GM12878 (cell line): ENCODE data around the gene UBE2M. TPM values are rescaled to one million over a fixed set of nuclear protein-coding genes. Genes with fewer than 3 reads are reported as not detected.

Source experiments
- ATAC-seq: fragments of 200-7000 bp; cut with Tn5 transposase; 3 replicates; pipeline ENCODE4 v1.9.1; 2020; ENCODE audit warnings: mild to moderate bottlenecking, moderate library complexity
- BruUV-seq: library from RNA; stranded (reverse); fragments of 400-500 nt; replicated peaks from 2 replicates; lab custom pipeline; 2021; lab: Mats Ljungman, UMichigan
- CTCF ChIA-PET: fragments of 300-600 bp; sonication (Branson Sonifier 250); formaldehyde crosslinking; extraction: SDS; loops from one replicate; lab custom pipeline; 2021; ENCODE audit warnings: inconsistent platforms; lab: Yijun Ruan, JAX
- POLR2A ChIA-PET: fragments of 350-600 bp; formaldehyde crosslinking; extraction: SDS; loops from one replicate; lab custom pipeline; 2021; ENCODE audit warnings: inconsistent platforms; lab: Charles Lee
- RAD21 ChIA-PET: fragments of 300-600 bp; sonication (Branson Sonifier 250); formaldehyde crosslinking; loops from one replicate; lab custom pipeline; 2023; ENCODE audit warnings: antibody characterized with exemption; ENCODE audit not compliant: unreplicated experiment; lab: Charles Lee
- SMC1A ChIA-PET: fragments of 300-600 bp; sonication (Branson Sonifier 250); formaldehyde crosslinking; loops from one replicate; lab custom pipeline; 2023; ENCODE audit not compliant: unreplicated experiment, uncharacterized antibody; lab: Charles Lee
- DNase-seq: peaks from one replicate; pipeline ENCODE4 v3.0.0-alpha.2; 2011; ENCODE audit warnings: low read depth, low spot score
- FAIRE-seq: peaks from 3 replicates; lab custom pipeline; 2011; peaks lifted over from hg19 to GRCh38; lab: Jason Lieb, UNC
- H2AFZ ChIP-seq: 2 replicates; pipeline ENCODE4 v1.6.0; 2011; ENCODE audit warnings: low read depth, low read length, control low read depth; ENCODE audit not compliant: control insufficient read depth
- H3K27ac ChIP-seq: 2 replicates; pipeline ENCODE4 v1.5.1; 2011; ENCODE audit warnings: control low read depth; ENCODE audit not compliant: control insufficient read depth, insufficient read depth
- H3K27me3 ChIP-seq, 2 experiments: replicated peaks in 1 of 2; 2 replicates each; pipeline versions ENCODE4 v1.6.0 to v1.6.1; 2011; ENCODE audit warnings: low read length in 1 of 2; ENCODE audit not compliant: control insufficient read depth in 2 of 2, insufficient read depth in 2 of 2
- H3K36me3 ChIP-seq, 2 experiments: 2 replicates each; pipeline ENCODE4 v1.5.1; 2011; ENCODE audit warnings: low read length in 1 of 2; ENCODE audit not compliant: control insufficient read depth in 2 of 2, insufficient read depth in 2 of 2
- H3K4me1 ChIP-seq: 2 replicates; pipeline ENCODE4 v1.6.1; 2011; ENCODE audit warnings: mild to moderate bottlenecking, low read length, moderate library complexity, mixed read lengths; ENCODE audit not compliant: control insufficient read depth, insufficient read depth
- H3K4me2 ChIP-seq: 2 replicates; pipeline ENCODE4 v1.6.0; 2011; ENCODE audit warnings: control low read depth; ENCODE audit not compliant: control insufficient read depth, insufficient read depth
- H3K4me3 ChIP-seq: fragments of 200-600 bp; sonication (generic); 2 replicates; pipeline ENCODE4 v1.5.1; 2016
- H3K79me2 ChIP-seq: 2 replicates; pipeline ENCODE4 v1.6.0; 2011; ENCODE audit warnings: low read length; ENCODE audit not compliant: control insufficient read depth, insufficient read depth
- H3K9ac ChIP-seq: 2 replicates; pipeline ENCODE4 v1.8.0; 2011; ENCODE audit warnings: low read length, control low read depth, mixed read lengths; ENCODE audit not compliant: control insufficient read depth, insufficient read depth
- H3K9me3 ChIP-seq: replicated peaks from 3 replicates; pipeline ENCODE4 v1.5.1; 2011; ENCODE audit warnings: mild to moderate bottlenecking, low read length; ENCODE audit not compliant: control insufficient read depth, insufficient read depth
- H4K20me1 ChIP-seq: 2 replicates; pipeline ENCODE4 v1.6.0; 2011; ENCODE audit not compliant: control insufficient read depth, insufficient read depth
- CREB1 ChIP-seq: IDR thresholded peaks from 2 replicates; pipeline ENCODE4 v1.6.1; 2012; ENCODE audit warnings: low read depth, mild to moderate bottlenecking, inconsistent platforms
- HDAC2 ChIP-seq: fragments of 200-600 bp; sonication (generic); IDR thresholded peaks from 2 replicates; pipeline ENCODE4 v1.6.1; 2017
- NR2F1 ChIP-seq: fragments of 450-650 bp; conservative IDR thresholded peaks from 2 replicates; pipeline ENCODE4 v1.6.1; 2017; ENCODE audit warnings: mild to moderate bottlenecking
- POLR2A ChIP-seq: IDR thresholded peaks from 2 replicates; pipeline ENCODE4 v1.6.1; 2011; ENCODE audit warnings: low read depth, mild to moderate bottlenecking, low read length
- SP1 ChIP-seq: IDR thresholded peaks from one replicate; pipeline ENCODE4 v1.6.1; 2011; ENCODE audit warnings: low read depth, low read length
- TCF7 ChIP-seq: IDR thresholded peaks from 2 replicates; pipeline ENCODE4 v1.6.1; 2014; ENCODE audit warnings: antibody characterized with exemption, borderline replicate concordance
- WGBS: methylation state at CpG from one replicate; pipeline ENCODE4 v1.1.6; 2016; ENCODE audit warnings: low lambda C conversion rate; ENCODE audit not compliant: insufficient replicate concordance, insufficient coverage; ENCODE audit errors: missing lambda C conversion rate; 5-methylcytosine and 5-hydroxymethylcytosine counted together
- in situ Hi-C: fragments of 300-500 bp; cut with MboI; formaldehyde crosslinking; loops from 9 replicates; pipeline ENCODE4 v1.14.3; 2018; ENCODE audit warnings: mixed read lengths
- intact Hi-C: fragments of 100-400 bp; cut with micrococcal nuclease; formaldehyde crosslinking; loops from one replicate; pipeline ENCODE4 v1.14.2; 2022; ENCODE audit not compliant: unreplicated experiment
- polyA plus RNA-seq, 11 experiments: library from polyadenylated mRNA; depleted of rRNA in 4 of 11; unstranded in 6 of 11; stranded (reverse) in 5 of 11; fragments of >200 nt; fragmentation: Nextera tagmentation in 4 of 11; fragmentation: Illumina TruSeq in 1 of 11; extraction: Ambion mirVana in 4 of 11; extraction: Trizol in 1 of 11; gene quantifications; 1 replicate in 1 of 11; 2 replicates in 10 of 11; pipeline versions ENCODE4 v1.2.1 to v1.2.3, GENCODE V29; 2011 to 2016; ENCODE audit warnings: inconsistent platforms in 2 of 11, missing spikeins in 2 of 11, low read depth in 1 of 11
- total RNA-seq, 4 experiments: library from RNA; depleted of rRNA in 3 of 4; stranded (reverse); fragments of >200 nt in 3 of 4; fragmentation: Illumina TruSeq in 1 of 4; extraction: Trizol in 1 of 4; gene quantifications; 2 replicates each; pipeline versions ENCODE4 v1.2.1 to v1.2.3, GENCODE V29; 2013 to 2021
- TF ChIP-seq, protein P1 (sequence below): IDR thresholded peaks from 2 replicates; pipeline ENCODE4 v1.6.1; 2011; ENCODE audit warnings: borderline replicate concordance, low read depth, mild to moderate bottlenecking, moderate library complexity, low read length; ENCODE audit not compliant: insufficient read depth, poor library complexity, severe bottlenecking
- TF ChIP-seq, protein P2 (sequence below): fragments of 450-650 bp; IDR thresholded peaks from 2 replicates; pipeline ENCODE4 v1.6.1; 2017; ENCODE audit warnings: low read depth, mild to moderate bottlenecking, moderate library complexity

Gene UBE2M
- total and polyA plus RNA-seq, 10 of the 15 experiments (the other 5 are each of a cell fraction or from before 2014, with no cell fraction given), result 1.4 to 105 (median 73.9) TPM

DNA sequence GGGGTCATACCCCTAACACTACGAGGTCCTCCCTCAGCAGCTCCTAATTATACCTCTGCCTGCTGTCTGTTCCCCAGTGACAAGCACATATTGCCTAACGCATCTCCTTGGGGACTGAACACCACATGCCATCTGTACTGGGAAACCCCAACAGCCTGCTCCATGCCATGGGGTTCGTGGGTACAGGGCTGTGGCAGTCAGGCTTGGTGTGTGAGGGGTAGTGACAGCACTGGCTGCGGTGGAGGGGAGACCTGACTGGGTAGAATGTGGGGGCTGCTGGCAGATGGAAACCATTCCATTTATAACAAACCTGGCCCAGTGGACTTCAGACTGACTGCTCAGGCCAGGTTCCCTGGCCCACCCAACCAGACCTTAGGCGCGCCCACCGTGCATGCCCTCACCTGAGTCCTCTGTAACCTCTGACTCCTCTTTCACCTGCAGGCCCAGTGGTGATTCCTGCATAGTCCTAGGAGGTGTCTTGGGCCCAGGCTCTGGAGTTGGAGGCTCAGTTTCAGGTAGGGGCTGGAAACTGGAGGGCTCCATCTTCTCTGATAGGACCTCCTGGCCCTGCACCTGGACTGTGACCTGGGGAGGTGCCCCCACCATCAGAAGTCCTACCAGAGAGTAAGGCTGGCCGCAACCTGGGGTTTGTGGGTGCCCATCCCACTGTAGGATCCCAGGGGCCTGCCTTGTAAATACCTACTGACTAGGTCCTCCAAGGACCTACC, 11.7 kb upstream of the UBE2M start:
- Histone ChIP-seq H2AFZ (no peak overlapping the region), H3K27ac (no peak overlapping the region), H3K4me3 (no peak overlapping the region), H3K4me1 (peaks cover 9% of the 10 kb centered on the region), H3K4me2 (no peak overlapping the region), H4K20me1 (no peaks in the 10 kb centered on the region), H3K79me2 (no peaks in the 10 kb centered on the region; the same call in none of the 2 replicates), H3K27me3 (no peaks in the 10 kb centered on the region), H3K9ac (no peak overlapping the region), H3K9me3 (no peaks in the 10 kb centered on the region), H3K36me3 (peaks cover 2 to 3% of the 10 kb centered on the region in 2 experiments; a peak in 3 of 4 replicates)
- RAD21 ChIA-PET, result no interaction called here
- CTCF ChIA-PET, result no interaction called here
- intact Hi-C loops (no loop called here), in situ Hi-C loops (no loop called here)
- POLR2A ChIA-PET, result interaction anchor here (6.0 kb wide), 1 partner anchor 9 kb away, joined by 46 read pairs; no protein-coding TSS in a partner anchor
- no TSS peak for BruUV-seq
- WGBS, result 56% methylated on average over 8 of the region's 8 CpGs
- TF ChIP-seq TCF7 (no peak), SP1 (no peak), NR2F1 (no peak), CREB1 (no peak), POLR2A (0 out of 2 replicates have a peak, but pooled peaks have one; percentile 7), HDAC2 (no peak)
- TF ChIP-seq, protein P1, sequence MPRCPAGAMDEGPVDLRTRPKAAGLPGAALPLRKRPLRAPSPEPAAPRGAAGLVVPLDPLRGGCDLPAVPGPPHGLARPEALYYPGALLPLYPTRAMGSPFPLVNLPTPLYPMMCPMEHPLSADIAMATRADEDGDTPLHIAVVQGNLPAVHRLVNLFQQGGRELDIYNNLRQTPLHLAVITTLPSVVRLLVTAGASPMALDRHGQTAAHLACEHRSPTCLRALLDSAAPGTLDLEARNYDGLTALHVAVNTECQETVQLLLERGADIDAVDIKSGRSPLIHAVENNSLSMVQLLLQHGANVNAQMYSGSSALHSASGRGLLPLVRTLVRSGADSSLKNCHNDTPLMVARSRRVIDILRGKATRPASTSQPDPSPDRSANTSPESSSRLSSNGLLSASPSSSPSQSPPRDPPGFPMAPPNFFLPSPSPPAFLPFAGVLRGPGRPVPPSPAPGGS, result no peak
- TF ChIP-seq, protein P2, sequence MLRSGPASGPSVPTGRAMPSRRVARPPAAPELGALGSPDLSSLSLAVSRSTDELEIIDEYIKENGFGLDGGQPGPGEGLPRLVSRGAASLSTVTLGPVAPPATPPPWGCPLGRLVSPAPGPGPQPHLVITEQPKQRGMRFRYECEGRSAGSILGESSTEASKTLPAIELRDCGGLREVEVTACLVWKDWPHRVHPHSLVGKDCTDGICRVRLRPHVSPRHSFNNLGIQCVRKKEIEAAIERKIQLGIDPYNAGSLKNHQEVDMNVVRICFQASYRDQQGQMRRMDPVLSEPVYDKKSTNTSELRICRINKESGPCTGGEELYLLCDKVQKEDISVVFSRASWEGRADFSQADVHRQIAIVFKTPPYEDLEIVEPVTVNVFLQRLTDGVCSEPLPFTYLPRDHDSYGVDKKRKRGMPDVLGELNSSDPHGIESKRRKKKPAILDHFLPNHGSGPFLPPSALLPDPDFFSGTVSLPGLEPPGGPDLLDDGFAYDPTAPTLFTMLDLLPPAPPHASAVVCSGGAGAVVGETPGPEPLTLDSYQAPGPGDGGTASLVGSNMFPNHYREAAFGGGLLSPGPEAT, result no peak
- DNase-seq, result no peak
- FAIRE-seq, result no peak
- ATAC-seq, result no peak
- SMC1A ChIA-PET, result interaction anchor here (0.5 kb wide), 1 partner anchor 30 kb away, joined by 3 read pairs; no protein-coding TSS in a partner anchor
